ENCODE data around the gene ACD. TPM values are rescaled to one million over a fixed set of nuclear protein-coding genes. Genes with fewer than 3 reads are reported as not detected.
"Not testable (repeated sequence)": the region's sequence is repeated elsewhere in the genome, so short reads cannot be mapped to it uniquely, and the experiment has no call there.

ACD gene
- 10 to 100 TPM; 19.1 to 20.5 (median 19.8) TPM for polyA plus RNA-seq (ENCODE audit: insufficient read length in 3 of 3)

DNA sequence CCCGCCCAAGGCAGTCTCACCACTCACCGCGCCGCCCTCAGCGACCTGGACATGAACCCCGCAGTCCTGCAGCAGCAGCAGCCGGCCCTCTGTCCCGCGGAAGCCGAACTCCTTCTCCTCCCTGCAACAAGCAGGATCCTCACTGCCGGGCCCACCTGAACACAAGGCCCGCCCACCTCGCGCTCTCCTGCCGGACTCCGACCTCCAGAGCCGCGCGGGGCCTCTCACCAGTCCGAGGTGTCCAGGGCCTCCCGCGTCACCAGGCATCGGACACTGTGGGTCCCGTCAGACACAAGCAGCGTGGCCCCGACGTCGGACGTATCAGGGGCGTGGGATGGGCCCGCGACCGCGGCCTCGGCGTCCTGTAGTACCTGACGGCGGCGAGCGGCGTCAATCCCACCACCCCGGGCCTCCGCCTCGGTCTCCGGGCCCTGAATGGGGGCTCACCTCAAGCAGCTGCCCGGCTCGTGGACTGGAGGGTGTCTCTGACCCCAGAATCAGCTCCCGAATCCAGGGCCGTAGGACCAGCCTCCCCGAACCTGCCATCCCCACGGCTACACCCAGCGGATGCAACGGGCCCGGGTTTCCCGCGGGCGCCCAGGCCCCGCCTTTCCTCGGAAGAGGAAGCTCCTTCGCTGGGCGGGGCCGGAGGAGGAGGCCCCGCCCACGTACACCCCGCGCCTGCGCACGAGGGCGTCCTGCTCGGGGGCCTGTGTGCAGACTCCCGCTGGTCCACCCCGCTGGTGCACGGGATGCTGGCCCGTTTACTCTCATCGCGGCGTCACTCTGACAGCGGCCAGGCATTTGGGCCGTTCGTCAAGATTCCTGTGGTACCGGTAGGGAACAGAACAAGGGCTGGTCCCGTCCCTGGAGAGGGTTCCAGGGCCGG, at the start of gene ACD:
Gene ACD, minus strand, starts transcription at position 586 of the 889 bp plus-strand sequence. Its CDS starts 40 bp downstream, at position 546.
- DNase-seq (ENCODE audit: low read depth in 3 of 3, low spot score in 2 of 3): peak; percentile 83 to 87 (median 87)

DNA sequence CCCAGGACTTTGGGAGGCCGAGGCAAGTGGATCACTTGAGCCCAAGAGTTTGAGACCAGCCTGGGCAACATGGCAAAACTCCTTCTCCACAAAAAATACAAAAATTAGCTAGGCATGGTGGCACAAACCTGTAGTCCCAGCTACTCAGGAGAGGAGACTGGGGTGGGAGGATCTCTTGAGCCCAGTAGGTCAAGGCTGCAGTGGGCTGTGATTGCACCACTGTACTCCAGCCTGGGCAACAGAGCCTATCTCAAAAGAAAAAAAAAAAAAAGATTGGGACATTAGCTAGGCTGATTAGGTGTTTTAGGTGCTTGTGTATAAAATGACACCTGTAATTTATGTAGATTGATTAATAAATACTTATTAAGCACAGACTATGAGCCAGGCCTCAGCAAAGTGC, 49.0 kb upstream of the ACD start:
- DNase-seq (ENCODE audit: low read depth in 3 of 3, low spot score in 2 of 3): no peak

DNA sequence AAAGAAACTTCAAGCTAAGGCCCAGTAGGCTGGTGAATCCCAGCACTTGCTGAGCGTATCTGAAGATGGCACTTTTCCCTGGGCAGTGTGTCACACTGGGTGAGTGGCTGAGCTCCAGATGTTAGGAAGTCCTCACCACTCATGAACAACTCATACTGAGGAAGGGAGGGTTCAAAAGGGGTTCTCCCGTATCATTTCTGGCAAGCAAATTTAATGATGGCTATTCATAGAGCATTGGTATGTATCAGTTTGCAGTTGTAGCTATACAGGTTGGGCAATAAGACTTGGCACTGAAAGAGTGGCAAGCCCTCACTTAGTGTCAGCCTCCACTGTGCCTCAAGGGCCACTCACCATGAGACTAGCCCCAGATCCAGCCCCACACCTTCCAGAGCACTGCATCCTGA, 48.3 kb upstream of the ACD start:
- DNase-seq (ENCODE audit: low read depth in 3 of 3, low spot score in 2 of 3): no peak

DNA sequence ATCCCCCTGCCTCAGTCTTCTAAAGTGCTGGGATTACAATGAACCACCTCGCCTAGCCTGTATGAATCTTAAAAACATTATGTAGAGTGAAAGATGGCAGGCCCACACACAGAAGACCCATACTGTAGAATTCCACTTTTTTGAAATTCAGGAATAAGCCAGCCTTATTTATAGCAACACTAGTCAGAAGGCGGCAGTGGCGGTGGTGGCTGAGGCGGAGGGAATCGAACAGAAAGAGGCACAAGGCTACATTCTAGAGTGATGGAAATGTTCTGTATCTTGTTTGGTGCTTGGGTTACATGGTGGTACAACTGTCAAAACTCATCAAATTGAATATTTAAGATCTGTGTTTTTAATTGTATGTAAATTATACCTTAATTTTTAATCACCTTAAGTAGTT, 47.7 kb upstream of the ACD start:
- DNase-seq (ENCODE audit: low read depth in 3 of 3, low spot score in 2 of 3): no peak

DNA sequence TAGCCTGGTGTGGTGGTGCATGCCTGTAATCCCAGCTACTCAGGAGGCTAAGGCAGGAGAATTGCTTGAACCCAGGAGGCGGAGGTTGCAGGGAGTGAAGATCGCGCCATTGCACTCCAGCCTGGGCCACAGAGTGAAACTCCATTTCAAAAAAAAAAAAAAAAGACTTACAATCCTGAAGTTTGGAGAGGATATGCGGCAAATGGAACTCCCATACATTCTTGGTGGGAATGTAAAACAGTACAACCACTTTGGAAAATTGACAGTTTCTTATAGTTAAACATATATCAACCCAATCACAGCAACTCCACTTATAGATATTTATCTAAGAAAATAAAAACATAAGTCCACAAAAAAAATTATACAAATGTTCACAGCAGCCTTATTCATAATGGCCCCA, 47.1 kb upstream of the ACD start:
- DNase-seq (ENCODE audit: low read depth in 3 of 3, low spot score in 2 of 3): no peak

DNA sequence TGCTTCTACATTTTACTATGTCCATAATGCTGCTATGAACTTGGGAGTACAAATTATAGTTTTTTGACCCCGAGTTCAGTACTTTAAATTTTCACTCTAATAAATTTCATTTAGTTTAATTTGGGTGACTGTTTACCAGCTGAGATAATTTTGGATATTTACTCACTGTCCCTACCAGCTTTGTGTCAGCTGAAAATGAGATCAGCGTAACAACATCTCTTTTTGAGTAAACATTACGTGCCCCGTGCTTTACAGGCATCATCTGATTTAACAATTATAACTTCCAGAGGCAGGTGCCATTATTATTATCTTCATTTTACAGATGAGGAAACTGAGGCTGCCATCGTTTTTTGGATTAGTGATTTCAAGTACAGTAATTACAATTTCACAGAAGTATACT, 44.0 kb upstream of the ACD start:
- DNase-seq (ENCODE audit: low read depth in 3 of 3, low spot score in 2 of 3): no peak

DNA sequence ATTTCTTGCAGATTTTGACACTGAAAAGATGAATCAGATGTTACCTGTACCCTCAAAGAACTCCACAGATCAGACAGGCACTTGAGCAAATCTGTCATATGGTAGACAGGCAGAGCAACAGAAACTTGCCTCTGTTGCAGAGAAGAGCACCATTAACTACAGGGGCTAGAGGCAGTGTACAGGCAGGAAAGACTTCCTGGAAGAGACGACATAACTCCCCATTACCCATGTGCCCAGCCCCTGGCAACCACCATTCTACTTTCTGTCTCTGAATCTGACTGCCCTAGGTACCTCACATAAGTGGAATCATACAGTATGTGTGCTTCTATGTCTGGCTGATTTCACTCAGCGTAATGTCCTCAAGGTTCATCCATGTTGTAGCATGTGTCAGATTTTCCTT, 43.6 kb upstream of the ACD start:
- no peak for DNase-seq (ENCODE audit: low read depth in 3 of 3, low spot score in 2 of 3)

DNA sequence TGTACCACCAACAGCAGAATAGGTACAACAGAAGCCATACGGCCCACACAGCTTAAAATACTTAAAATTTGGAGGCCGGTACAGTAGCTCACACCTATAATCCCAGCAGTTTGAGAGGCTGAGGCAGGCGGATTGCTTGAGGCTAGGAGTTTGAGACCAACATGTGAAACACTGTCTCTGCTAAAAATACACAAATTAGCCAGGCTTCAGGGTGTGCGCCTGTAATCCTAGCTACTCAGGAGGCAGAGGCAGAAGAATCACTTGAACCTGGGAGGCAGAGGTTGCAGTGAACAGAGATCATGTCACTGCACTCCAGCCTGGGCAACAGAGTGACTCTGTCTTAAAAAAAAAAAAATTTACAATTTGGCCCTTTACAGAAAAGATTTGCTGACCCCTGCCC, 42.1 kb upstream of the ACD start:
- DNase-seq (ENCODE audit: low read depth in 3 of 3, low spot score in 2 of 3): no peak

DNA sequence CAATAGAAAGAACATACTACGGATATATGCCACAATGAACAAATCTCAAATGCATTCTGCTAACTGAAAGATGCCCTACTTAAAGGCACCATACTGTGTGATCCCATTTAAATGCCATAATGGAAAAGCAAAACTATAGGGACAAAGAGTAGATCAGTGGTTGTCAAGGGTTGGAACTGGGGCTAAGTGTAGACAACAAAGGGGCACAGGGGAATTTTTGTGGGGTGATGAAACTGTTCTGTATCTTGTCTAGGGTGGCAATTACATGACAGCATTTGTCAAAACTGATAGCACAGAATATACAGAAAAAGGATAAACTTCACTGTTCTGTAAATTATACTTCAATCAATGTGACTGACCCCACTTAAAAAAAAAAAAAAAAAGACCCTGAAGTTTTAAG, 41.4 kb upstream of the ACD start:
- DNase-seq (ENCODE audit: low read depth in 3 of 3, low spot score in 2 of 3): no peak

DNA sequence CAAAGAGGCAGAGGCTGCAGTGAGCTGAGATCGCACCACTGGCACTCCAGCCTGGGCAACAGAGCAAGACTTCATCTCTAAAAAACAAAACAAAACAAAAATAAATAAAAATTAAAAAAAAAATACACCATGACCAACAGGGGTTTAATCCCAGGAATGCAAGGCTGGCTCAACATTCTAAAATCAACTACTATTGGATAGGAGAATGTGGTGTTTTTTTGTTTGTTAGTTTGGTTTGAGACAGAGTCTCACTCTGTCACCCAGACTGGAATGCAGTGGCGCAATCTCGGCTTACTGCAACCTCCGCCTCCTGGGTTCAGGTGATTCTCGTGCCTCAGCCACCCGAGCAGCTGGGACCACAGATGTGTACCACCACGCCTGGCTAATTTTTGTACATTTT, 39.2 kb upstream of the ACD start:
- no peak for DNase-seq (ENCODE audit: low read depth in 3 of 3, low spot score in 2 of 3)

DNA sequence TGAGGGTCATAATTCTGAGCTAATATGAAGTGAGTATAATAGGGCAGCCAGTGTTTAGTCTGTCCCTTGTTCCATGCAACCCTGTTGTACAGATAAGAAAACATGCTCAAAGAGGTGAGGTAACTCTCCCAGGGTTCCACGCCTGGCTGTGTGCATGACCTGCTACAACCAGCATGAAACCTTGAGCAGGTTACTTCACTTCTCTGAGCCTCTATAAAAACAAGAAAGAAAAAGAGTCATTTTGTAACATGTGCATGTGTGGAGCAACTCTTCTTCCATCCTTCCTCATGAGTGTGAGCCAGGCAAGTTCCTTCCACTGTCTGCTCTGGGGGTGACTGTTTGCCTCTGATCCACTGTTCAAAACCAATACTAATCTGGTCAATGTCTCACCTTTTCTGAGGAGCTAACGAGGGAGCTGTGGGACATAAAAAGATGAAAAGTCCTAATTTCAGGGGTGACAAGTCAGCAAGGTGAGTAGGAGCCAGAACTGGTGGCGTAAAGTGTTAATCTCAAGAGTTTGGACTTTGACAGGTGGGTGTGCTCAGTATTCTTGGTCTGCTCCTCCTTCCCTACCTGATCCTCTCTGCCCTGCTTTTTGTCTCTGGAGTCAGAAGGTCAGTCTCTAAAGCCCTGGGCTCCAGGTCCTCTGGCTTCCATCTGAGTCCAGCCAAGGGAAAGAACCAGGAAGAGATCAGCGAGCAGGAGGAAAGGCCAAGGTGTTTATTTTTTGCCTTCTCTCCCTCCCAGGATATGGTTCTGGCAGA, 37.5 kb upstream of the ACD start:
- no peak for DNase-seq (ENCODE audit: low read depth in 3 of 3, low spot score in 2 of 3)

DNA sequence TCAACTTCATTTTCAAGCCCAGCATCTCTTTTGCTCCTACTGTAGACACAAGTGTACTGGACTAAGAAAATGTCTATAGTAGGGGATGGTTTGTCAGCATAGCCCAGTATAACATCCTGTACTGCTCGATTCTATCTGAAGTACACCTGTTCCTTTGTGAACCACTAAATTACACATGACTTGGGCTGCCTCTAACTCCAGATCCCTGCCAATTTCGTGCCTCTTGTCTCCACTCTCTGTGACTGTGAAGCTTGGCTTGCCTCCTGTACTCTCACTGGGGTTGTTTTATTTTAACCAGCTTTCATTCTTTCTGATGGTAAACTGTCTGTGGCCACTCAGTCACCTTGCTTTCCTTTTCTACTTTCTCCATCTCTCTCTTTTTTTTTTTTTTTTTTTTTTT, 34.6 kb upstream of the ACD start:
- no peak for DNase-seq (ENCODE audit: low read depth in 3 of 3, low spot score in 2 of 3)

DNA sequence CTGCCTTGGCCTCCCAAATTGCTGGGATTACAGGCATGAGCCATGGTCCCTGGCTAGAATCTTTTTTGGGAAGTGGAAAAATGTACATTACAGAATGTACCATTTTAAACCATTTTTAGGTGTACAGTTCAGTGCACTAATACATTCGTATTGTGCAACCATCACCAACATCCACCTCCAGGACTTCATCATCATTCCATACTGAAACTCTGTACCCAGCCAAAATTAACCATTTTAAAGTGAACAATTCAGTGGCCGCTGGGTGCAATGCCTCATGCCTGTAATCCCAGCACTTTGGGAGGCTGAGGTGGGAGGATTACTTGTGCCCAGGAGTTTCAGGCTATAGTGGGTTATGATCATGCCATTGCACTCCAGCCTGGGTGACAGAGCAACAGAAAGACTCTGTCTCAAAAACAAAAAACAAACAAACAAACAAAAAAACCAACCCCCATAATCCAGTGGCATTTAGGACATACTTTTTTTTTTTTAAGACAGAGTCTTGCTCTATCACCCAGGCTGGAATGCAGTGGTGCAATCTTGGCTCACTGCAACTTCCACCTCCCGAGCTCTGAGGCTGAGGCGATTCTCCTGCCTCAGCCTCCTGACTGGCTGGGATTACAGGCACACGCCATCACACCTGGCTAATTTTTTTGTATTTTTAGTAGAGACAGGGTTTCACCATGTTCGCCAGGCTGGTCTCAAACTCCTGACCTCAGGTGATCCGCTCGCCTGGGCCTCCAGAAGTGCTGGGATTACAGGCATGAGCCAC, 33.6 kb upstream of the ACD start:
- DNase-seq (ENCODE audit: low read depth in 3 of 3, low spot score in 2 of 3): not testable (repeated sequence)

DNA sequence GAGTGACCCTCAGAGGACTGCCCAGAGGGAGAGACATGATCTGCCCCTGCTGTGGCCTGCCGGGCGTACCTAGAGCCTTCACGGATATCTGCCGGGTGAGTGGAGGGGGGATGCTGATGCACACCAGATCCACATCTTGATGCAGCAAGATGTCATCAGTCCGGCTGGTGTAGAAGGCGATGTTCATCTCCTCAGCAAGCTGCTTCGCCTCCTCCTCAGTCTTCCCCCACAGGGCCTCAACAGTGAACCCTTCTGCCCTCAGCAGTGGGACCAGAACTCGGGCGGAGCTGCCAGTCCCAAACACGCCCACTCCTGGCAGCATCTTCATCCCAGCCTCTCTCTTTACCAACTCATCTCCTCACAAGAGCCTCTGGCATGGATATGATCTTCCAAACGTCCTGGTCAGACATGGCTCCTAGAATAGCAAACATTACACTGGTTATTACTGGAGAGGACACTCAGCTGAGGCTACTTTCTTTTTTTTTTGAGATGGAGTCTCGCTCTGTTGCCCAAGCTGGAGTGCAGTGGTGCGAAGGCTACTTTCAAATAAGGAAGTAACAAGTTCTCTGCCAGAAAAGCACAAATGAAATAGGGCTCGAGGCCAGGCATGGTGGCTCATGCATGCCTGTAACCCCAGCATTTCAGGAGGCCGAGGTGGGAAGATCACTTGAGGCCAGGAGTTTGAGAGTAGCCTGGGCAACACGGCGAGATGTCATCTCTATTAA, 25.5 kb upstream of the ACD start:
- no peak for DNase-seq (ENCODE audit: low read depth in 3 of 3, low spot score in 2 of 3)

DNA sequence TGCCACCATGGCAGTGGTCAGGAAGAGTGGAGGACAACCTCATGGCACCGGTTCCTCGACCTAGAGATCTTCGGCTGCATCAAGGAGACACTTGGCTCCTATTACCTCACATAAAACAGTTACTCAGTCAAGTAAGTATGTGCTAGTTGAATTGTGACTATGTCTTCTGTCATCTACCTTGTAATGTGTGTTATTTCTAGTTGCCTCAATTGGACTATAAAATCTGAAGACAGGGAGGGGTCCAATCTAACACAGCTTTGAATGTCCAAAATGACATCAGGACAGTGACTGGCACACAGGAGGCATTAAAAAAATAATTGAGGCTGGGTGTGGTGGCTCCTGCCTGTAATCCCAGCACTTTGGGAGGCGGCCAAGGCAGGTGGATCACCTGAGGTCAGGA, 23.7 kb upstream of the ACD start:
- no peak for DNase-seq (ENCODE audit: low read depth in 3 of 3, low spot score in 2 of 3)

DNA sequence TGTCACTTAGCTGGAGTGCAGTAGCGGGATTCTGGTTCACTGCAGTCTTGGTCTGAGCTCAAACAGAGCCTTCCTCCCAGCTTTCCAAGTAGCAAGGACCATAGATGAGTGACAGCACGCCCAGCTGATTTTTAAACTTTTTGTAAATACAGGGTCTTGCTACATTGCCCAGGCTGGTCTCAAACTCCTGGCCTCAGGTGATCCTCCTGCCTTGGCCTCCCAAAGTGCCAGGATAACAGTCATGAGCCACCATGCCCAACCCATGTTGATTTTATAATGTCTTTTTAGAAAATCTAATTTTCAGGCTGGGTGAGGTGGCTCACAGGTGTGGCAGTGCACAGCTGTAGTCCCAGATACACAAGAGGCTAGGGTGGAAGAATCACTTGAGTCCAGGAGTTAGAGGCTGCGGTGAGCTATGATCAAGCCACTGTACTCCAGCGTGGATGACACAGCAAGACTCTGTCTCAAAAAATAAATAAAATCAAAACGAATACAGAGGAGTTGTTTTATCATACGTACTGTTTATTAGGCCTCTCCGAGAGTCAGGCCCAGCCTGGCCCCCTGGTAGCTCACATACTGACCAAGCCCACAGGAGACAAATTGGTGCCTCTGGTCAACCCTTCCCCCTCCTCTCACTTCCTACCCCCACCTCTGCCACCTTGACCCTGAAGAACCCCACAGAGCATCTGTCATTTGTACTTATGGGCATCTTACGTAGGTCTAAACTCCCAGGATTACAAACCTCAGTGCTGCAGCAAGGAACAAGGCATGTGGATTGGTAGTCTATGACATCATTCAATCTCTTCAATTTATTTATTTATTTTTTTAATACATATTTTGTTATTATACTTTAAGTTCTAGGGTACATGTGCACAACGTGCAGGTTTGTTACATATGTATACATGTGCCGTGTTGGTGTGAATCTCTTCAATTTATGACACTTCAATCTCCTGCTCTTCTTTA, 20.2 kb upstream of the ACD start:
- no peak for DNase-seq (ENCODE audit: low read depth in 3 of 3, low spot score in 2 of 3)

DNA sequence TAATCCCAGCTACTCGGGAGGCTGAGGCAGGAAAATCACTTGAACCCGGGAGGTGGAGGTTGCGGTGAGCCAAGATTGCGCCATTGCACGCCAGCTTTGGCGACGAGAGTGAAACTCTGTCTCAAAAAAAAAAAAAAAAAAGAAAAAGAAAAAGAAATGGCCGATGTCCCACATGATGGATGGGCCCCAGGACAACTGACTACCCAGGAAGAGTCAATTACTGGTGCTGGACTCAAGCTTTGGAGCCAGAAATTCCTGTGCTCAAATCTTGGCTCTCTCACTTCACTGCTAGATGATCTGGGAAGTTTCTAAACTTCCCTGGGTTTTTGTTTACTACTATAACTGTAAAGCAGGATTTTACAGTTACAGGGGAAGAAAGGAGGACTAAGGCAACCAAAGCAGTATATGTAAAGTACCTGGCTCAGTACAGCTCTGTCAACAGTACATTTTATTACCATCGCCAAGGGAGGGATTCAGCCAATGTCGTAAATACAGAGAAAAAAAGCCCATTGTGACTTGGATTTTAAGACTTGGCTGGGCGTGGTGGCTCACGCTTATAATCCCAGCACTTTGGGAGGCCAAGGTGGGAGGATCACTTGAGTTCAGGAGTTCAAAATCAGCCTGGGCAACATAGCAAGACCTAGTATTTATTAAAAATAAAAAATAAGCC, 18.4 kb upstream of the ACD start:
- DNase-seq (ENCODE audit: low read depth in 3 of 3, low spot score in 2 of 3): no peak

DNA sequence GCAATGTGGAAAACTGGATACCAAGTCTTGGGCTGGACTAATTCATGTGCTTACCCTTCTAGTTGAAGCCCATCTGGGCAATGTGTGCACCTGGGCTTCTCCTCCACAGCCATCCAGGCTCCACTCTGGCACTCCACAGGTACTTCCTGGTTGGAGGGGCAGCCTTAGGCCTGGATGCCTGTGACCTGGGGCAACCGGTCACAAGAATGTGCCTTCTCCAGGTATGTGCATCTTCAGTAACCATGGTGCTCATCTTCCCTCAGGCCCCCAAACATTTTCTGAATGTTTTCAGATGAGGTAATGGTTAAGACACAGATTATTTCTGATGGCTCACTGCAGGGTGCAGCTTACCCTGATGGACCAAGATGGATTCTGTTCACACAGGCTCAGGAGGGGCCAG, 17.7 kb upstream of the ACD start:
- no peak for DNase-seq (ENCODE audit: low read depth in 3 of 3, low spot score in 2 of 3)

DNA sequence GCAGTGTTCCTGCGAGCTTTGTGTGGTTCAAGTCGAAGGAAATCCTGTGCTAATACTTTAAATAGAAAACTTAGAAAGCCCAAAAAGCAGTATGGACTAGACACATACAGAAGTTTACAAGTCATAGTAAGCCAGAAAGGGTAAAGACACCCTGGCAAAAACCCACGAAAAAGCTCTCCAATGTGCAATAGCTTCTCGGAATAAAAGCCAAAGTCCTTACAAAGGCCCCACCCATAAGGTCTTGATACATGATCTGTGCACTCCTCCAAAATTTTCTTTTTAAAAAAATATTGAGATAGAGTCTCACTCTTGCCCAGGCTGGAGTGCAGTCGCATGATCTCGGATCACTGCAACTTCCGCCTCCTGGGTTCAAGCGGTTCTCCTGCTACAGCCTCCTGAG, 16.9 kb upstream of the ACD start:
- no peak for DNase-seq (ENCODE audit: low read depth in 3 of 3, low spot score in 2 of 3)
